A549 (cell line): Measurements from ENCODE around the gene EFCAB8. TPM values are rescaled to one million over a fixed set of nuclear protein-coding genes. Genes with fewer than 3 reads are reported as not detected.

Source experiments
- ATAC-seq, 2 experiments: fragments of 200-7000 bp in 1 of 2; fragments of >200 bp in 1 of 2; cut with Nextera tagmentation in 1 of 2; cut with Tn5 transposase in 1 of 2; 3 replicates each; pipeline versions ENCODE4 v1.8.0 to v1.9.1; 2018 to 2020; ENCODE audit warnings: mild to moderate bottlenecking in 1 of 2, moderate library complexity in 1 of 2
- CTCF ChIA-PET: fragments of 300-600 bp; sonication (Branson Sonifier 250); formaldehyde crosslinking; extraction: SDS; loops from one replicate; lab custom pipeline; 2021; ENCODE audit warnings: antibody characterized with exemption, inconsistent platforms; lab: Yijun Ruan, JAX
- POLR2A ChIA-PET: fragments of 350-600 bp; formaldehyde crosslinking; extraction: SDS; loops from one replicate; lab custom pipeline; 2021; ENCODE audit warnings: antibody characterized with exemption, inconsistent platforms; lab: Yijun Ruan, JAX
- DNase-seq, 2 experiments: peaks; one replicate each; pipeline versions ENCODE4 v3.0.0 to v3.0.0-alpha.2; 2011 to 2016; ENCODE audit warnings: low read depth in 1 of 2, low spot score in 1 of 2
- FAIRE-seq: peaks from 2 replicates; lab custom pipeline; 2011; peaks lifted over from hg19 to GRCh38; lab: Jason Lieb, UNC
- H3K27ac ChIP-seq, 2 experiments: fragments of >200 bp; sonication (Bioruptor Twin); formaldehyde crosslinking; 3 replicates each; pipeline ENCODE4 v1.5.1; 2016 to 2017
- H3K4me1 ChIP-seq: fragments of >200 bp; sonication (Bioruptor Twin); formaldehyde crosslinking; 3 replicates; pipeline ENCODE4 v1.6.1; 2016
- H3K4me2 ChIP-seq: fragments of >200 bp; sonication (Bioruptor Twin); formaldehyde crosslinking; 3 replicates; pipeline ENCODE4 v1.6.1; 2016
- H3K4me3 ChIP-seq: fragments of >200 bp; sonication (Bioruptor Twin); formaldehyde crosslinking; 3 replicates; pipeline ENCODE4 v1.5.1; 2016
- H3K9me3 ChIP-seq: fragments of >200 bp; sonication (Bioruptor Twin); formaldehyde crosslinking; 3 replicates; pipeline ENCODE4 v1.6.1; 2016
- ATOH8 ChIP-seq: fragments of 250-450 bp; sonication (Bioruptor Pico); IDR thresholded peaks from 2 replicates; pipeline ENCODE4 v1.5.0; 2020; ENCODE audit warnings: low read depth, mild to moderate bottlenecking, moderate library complexity
- CBX8 ChIP-seq: fragments of 200-600 bp; sonication (generic); IDR thresholded peaks from 2 replicates; pipeline ENCODE4 v1.6.1; 2016
- EHF ChIP-seq: fragments of 250-450 bp; sonication (Bioruptor Pico); IDR thresholded peaks from 2 replicates; pipeline ENCODE4 v1.5.0; 2020; ENCODE audit warnings: mild to moderate bottlenecking
- ESRRA ChIP-seq: fragments of 150-350 bp; IDR thresholded peaks from 2 replicates; pipeline ENCODE4 v1.6.1; 2014; ENCODE audit warnings: mild to moderate bottlenecking, low read length, borderline replicate concordance
- HES2 ChIP-seq: fragments of >200 bp; sonication (Bioruptor Twin); formaldehyde crosslinking; IDR thresholded peaks from 2 replicates; pipeline ENCODE4 v1.6.1; 2016
- HOXB13 ChIP-seq: fragments of 250-450 bp; sonication (Bioruptor Pico); IDR thresholded peaks from 2 replicates; pipeline ENCODE4 v1.5.0; 2020; ENCODE audit warnings: low read depth, mild to moderate bottlenecking, moderate library complexity
- JUN ChIP-seq, 2 experiments: fragments of >200 bp; sonication (Bioruptor Twin); formaldehyde crosslinking; IDR thresholded peaks; 2 replicates in 1 of 2; 3 replicates in 1 of 2; pipeline ENCODE4 v1.6.1; 2016 to 2017
- KDM1A ChIP-seq: fragments of 200-600 bp; sonication (generic); IDR thresholded peaks from 2 replicates; pipeline ENCODE4 v1.6.1; 2016; ENCODE audit warnings: low read depth, mild to moderate bottlenecking
- KDM5A ChIP-seq: fragments of 200-600 bp; sonication (generic); IDR thresholded peaks from 2 replicates; pipeline ENCODE4 v1.6.1; 2016; ENCODE audit warnings: antibody characterized with exemption, mild to moderate bottlenecking
- MAX ChIP-seq: IDR thresholded peaks from 2 replicates; pipeline ENCODE4 v1.6.1; 2012
- PHF8 ChIP-seq: fragments of 200-600 bp; sonication (generic); IDR thresholded peaks from 2 replicates; pipeline ENCODE4 v1.6.1; 2016; ENCODE audit warnings: low read depth, mild to moderate bottlenecking, antibody characterized with exemption, moderate library complexity, borderline replicate concordance
- POLR2A ChIP-seq: IDR thresholded peaks from 2 replicates; pipeline ENCODE4 v1.6.1; 2012; ENCODE audit warnings: mild to moderate bottlenecking, low read length
- POLR2AphosphoS2 ChIP-seq: conservative IDR thresholded peaks from 2 replicates; pipeline ENCODE4 v1.6.1; 2012; ENCODE audit warnings: low read length, improper control_type of control experiment, inconsistent platforms
- RCOR1 ChIP-seq: fragments of 150-350 bp; IDR thresholded peaks from 2 replicates; pipeline ENCODE4 v1.6.1; 2014; ENCODE audit warnings: antibody characterized with exemption, low read length, low read depth
- REST ChIP-seq: fragments of 200-600 bp; sonication (generic); IDR thresholded peaks from 2 replicates; pipeline ENCODE4 v1.6.1; 2016; ENCODE audit warnings: antibody characterized with exemption, mild to moderate bottlenecking, moderate library complexity
- RFX5 ChIP-seq: fragments of 450-650 bp; IDR thresholded peaks from 2 replicates; pipeline ENCODE4 v1.7.1; 2014; ENCODE audit warnings: antibody characterized with exemption, mild to moderate bottlenecking, moderate library complexity
- TP53 ChIP-seq: fragments of 250-450 bp; sonication (Bioruptor Pico); IDR thresholded peaks from 2 replicates; pipeline ENCODE4 v1.5.0; 2021; ENCODE audit warnings: mild to moderate bottlenecking, moderate library complexity
- ZNF302 ChIP-seq: fragments of 250-450 bp; sonication (Bioruptor Pico); IDR thresholded peaks from 2 replicates; pipeline ENCODE4 v1.9.0; 2021; ENCODE audit warnings: inconsistent platforms, mild to moderate bottlenecking, moderate library complexity
- ZSCAN20 ChIP-seq: fragments of 250-450 bp; sonication (Bioruptor Pico); IDR thresholded peaks from 2 replicates; pipeline ENCODE4 v1.8.0; 2022; ENCODE audit warnings: mild to moderate bottlenecking, moderate library complexity
- WGBS: methylation state at CpG from one replicate; pipeline ENCODE4 v1.1.6; 2017; ENCODE audit errors: missing lambda C conversion rate; 5-methylcytosine and 5-hydroxymethylcytosine counted together
- polyA plus RNA-seq, 4 experiments: library from polyadenylated mRNA; depleted of rRNA in 3 of 4; stranded (reverse); fragments of >200 nt; fragmentation: RNase III in 1 of 4; extraction: RNeasy Plus Mini Kit Qiagen cat#74134 plus additional on column Dnase treatment in 1 of 4; gene quantifications; 2 replicates in 3 of 4; 3 replicates in 1 of 4; pipeline ENCODE4 v1.2.3, GENCODE V29; 2011 to 2017

The EFCAB8 gene
- polyA plus RNA-seq, 2 of the 4 experiments (the other 2 are of a cell fraction), result not detected

GRCh38 chr20:32894711-32895355 is 36.1 kb downstream of the EFCAB8 start:
- TF ChIP-seq POLR2AphosphoS2 (no peak), RFX5 (no peak), HOXB13 (CRISPR knock-in tag) (no peak), EHF (CRISPR knock-in tag) (no peak), PHF8 (no peak), MAX (no peak), KDM1A (no peak), POLR2A (no peak), REST (no peak), JUN (IDR thresholded peaks at IDR 0.05) (no peak), CBX8 (no peak), KDM5A (no peak), HES2 (no peak), ATOH8 (CRISPR knock-in tag) (no peak), RCOR1 (no peak), ZNF302 (CRISPR knock-in tag) (no peak)
- DNase-seq, result no peak
- H3K4me1 ChIP-seq, result no peaks in the 10 kb centered on the region
- no peak for FAIRE-seq
- H3K4me2 ChIP-seq, result no peak overlapping the region
- 89% methylated on average over 9 of the region's 9 CpGs for WGBS
- ChIA-PET CTCF (interaction anchor here (0.6 to 3.2 kb wide), 8 partner anchors 10 to 405 kb away, joined by 3 to 23 read pairs (median 4); no protein-coding TSS in a partner anchor), POLR2A (no interaction called here)
- no peak overlapping the region for H3K27ac ChIP-seq
- no peak for ATAC-seq
- H3K9me3 ChIP-seq, result no peaks in the 10 kb centered on the region
- no peak overlapping the region for H3K4me3 ChIP-seq

GRCh38 chr20:32896521-32897280 is 38.0 kb downstream of the EFCAB8 start:
- CTCF ChIA-PET, result interaction anchor here (1.0 to 3.2 kb wide), 8 partner anchors 9 to 223 kb away, joined by 3 to 23 read pairs (median 4); partner anchors contain the start of gene C20orf203
- ATAC-seq (no peak), FAIRE-seq (no peak), DNase-seq (no peak)
- TF ChIP-seq TP53 (CRISPR knock-in tag), result no peak
- TF ChIP-seq ZNF302 (CRISPR knock-in tag), result no peak
- no peak for TF ChIP-seq ESRRA
- TF ChIP-seq ZSCAN20 (CRISPR knock-in tag), result no peak
- WGBS, result 74% methylated on average over 18 of the region's 18 CpGs
- Histone ChIP-seq H3K4me3 (no peak overlapping the region), H3K4me1 (no peaks in the 10 kb centered on the region), H3K9me3 (no peaks in the 10 kb centered on the region), H3K27ac (no peak overlapping the region), H3K4me2 (no peak overlapping the region)
- POLR2A ChIA-PET, result no interaction called here
